Endodermal cell (in vitro differentiated cells): ENCODE results near the gene SIAH1. TPM values are rescaled to one million over a fixed set of nuclear protein-coding genes. Genes with fewer than 3 reads are reported as not detected.
"Not testable (repeated sequence)": the region's sequence is repeated elsewhere in the genome, so short reads cannot be mapped to it uniquely, and the experiment has no call there.

ENCODE experiments used
- DNase-seq: peaks from one replicate; pipeline ENCODE4 v3.0.0-alpha.2; 2017
- H3K27ac ChIP-seq: 2 replicates; pipeline ENCODE4 v1.5.1; 2013; ENCODE audit warnings: mild to moderate bottlenecking, low read depth, low read length, moderate library complexity
- H3K27me3 ChIP-seq: 2 replicates; pipeline ENCODE4 v1.6.1; 2013; ENCODE audit warnings: mild to moderate bottlenecking, low read length, moderate library complexity; ENCODE audit not compliant: insufficient read depth, control insufficient read depth, poor library complexity, severe bottlenecking
- H3K36me3 ChIP-seq: 2 replicates; pipeline ENCODE4 v1.7.0; 2013; ENCODE audit warnings: mild to moderate bottlenecking, low read length, moderate library complexity; ENCODE audit not compliant: control insufficient read depth, insufficient read depth
- H3K4me1 ChIP-seq: one replicate; pipeline ENCODE4 v1.7.0; 2013; ENCODE audit warnings: low read length; ENCODE audit not compliant: control insufficient read depth, insufficient read depth
- H3K4me3 ChIP-seq: 2 replicates; pipeline ENCODE4 v1.5.1; 2013; ENCODE audit warnings: mild to moderate bottlenecking, low read length, moderate library complexity
- H3K9ac ChIP-seq: 2 replicates; pipeline ENCODE4 v1.6.1; 2013; ENCODE audit warnings: mild to moderate bottlenecking, low read length, moderate library complexity; ENCODE audit not compliant: poor library complexity, severe bottlenecking; ENCODE audit errors: extremely low read depth
- H3K9me3 ChIP-seq: 2 replicates; pipeline ENCODE4 v1.6.1; 2013; ENCODE audit warnings: mild to moderate bottlenecking, low read length, moderate library complexity; ENCODE audit not compliant: control insufficient read depth
- H3K27ac Mint-ChIP-seq: 2 replicates; pipeline ENCODE4 v1.8.0; 2020; ENCODE audit warnings: mixed read lengths
- H3K27me3 Mint-ChIP-seq: 2 replicates; pipeline ENCODE4 v1.8.0; 2021; ENCODE audit warnings: mild to moderate bottlenecking, mixed read lengths; ENCODE audit not compliant: insufficient read depth
- H3K36me3 Mint-ChIP-seq: 2 replicates; pipeline ENCODE4 v1.8.0; 2020; ENCODE audit warnings: low read depth, mixed read lengths
- H3K4me1 Mint-ChIP-seq: 2 replicates; pipeline ENCODE4 v1.8.0; 2020; ENCODE audit warnings: mixed read lengths
- H3K4me3 Mint-ChIP-seq: 2 replicates; pipeline ENCODE4 v1.8.0; 2020; ENCODE audit warnings: mild to moderate bottlenecking, moderate library complexity, mixed read lengths
- H3K9me3 Mint-ChIP-seq: 2 replicates; pipeline ENCODE4 v1.8.0; 2020; ENCODE audit warnings: mild to moderate bottlenecking, mixed read lengths
- CTCF ChIP-seq: fragments of 200-600 bp; sonication (generic); conservative IDR thresholded peaks from 2 replicates; pipeline ENCODE4 v1.5.0; 2021; ENCODE audit warnings: antibody characterized with exemption, mild to moderate bottlenecking
- WGBS, 2 experiments: methylation state at CpG; one replicate each; pipeline versions ENCODE4 v1.1.5 to v1.1.7; 2013; ENCODE audit warnings: missing lambda C conversion rate in 2 of 2, mixed read lengths in 1 of 2; ENCODE audit not compliant: insufficient coverage in 1 of 2, insufficient read length in 1 of 2; 5-methylcytosine and 5-hydroxymethylcytosine counted together
- total RNA-seq, 2 donors: library from RNA; stranded (reverse); fragmentation: NEBNext Ultra II Directional in 1 of 2; extraction: Animal tissue kit (Norgen Biotek cat#: 25700) in 1 of 2; gene quantifications; 2 replicates in 1 of 2; 3 replicates in 1 of 2; pipeline ENCODE4 v1.2.1, GENCODE V29; 2021

SIAH1 gene
- total RNA-seq, 2 donors from 2014 or later, result 32.8 to 37.5 TPM

- Mint-ChIP-seq H3K4me1 (no peaks in the 10 kb centered on the region), H3K9me3 (peaks cover 8% of the 10 kb centered on the region)
Observed at GRCh38 chr16:48421741-48422140, 36.5 kb upstream of the SIAH1 start.

DNA sequence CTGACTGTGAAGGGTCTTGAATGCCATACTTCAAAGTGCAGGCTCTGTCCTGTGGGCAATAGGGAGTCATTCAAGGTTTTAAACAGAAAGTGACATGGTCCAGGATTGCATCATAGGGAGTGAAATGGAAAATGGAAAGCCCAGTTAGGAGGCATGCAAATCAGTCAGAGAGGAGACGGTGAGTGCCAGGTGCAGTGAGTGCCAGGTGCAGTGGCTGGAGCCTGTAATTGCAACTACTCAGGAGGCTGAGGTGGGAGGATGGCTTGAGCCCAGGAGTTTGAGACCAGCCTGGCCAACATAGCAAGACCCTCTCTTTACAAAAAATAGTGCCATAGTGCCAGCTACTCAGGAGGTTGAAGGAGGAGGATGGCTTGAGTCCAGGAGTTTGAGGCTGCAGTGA is 35.2 kb upstream of the SIAH1 start:
- no peak overlapping the region for H3K4me3 Mint-ChIP-seq
- no peaks in the 10 kb centered on the region for H3K9me3 ChIP-seq
- DNase-seq, result no peak
- no peaks in the 10 kb centered on the region for H3K4me1 ChIP-seq
- H3K9ac ChIP-seq, result no peak overlapping the region
- H3K27ac ChIP-seq, result no peak overlapping the region
- peak; percentile 11 for TF ChIP-seq CTCF
- no peak overlapping the region for H3K4me3 ChIP-seq
- H3K27me3 Mint-ChIP-seq, result no peaks in the 10 kb centered on the region
- H3K9me3 Mint-ChIP-seq, result peaks cover 19% of the 10 kb centered on the region
- H3K36me3 Mint-ChIP-seq, result no peaks in the 10 kb centered on the region
- no peaks in the 10 kb centered on the region for H3K4me1 Mint-ChIP-seq
- H3K27me3 ChIP-seq, result no peaks in the 10 kb centered on the region
- no peak overlapping the region for H3K27ac Mint-ChIP-seq
- WGBS, 2 experiments, result 87 to 90% methylated on average over 1 of the region's 1 CpG
- no peaks in the 10 kb centered on the region for H3K36me3 ChIP-seq

More at GRCh38 chr16:48421741-48422140, 36.5 kb upstream of the SIAH1 start:
- WGBS, 2 experiments, result 89% methylated on average over 3 of the region's 3 CpGs; no CpG with 5 or more reads in 1 of the 2 experiments
- no peak for TF ChIP-seq CTCF
- Mint-ChIP-seq H3K27me3 (no peaks in the 10 kb centered on the region), H3K4me3 (no peak overlapping the region), H3K36me3 (no peaks in the 10 kb centered on the region), H3K27ac (no peak overlapping the region)
- Histone ChIP-seq H3K9ac (no peak overlapping the region), H3K9me3 (no peaks in the 10 kb centered on the region), H3K27me3 (no peaks in the 10 kb centered on the region), H3K36me3 (no peaks in the 10 kb centered on the region), H3K27ac (no peak overlapping the region), H3K4me1 (no peaks in the 10 kb centered on the region), H3K4me3 (no peak overlapping the region)
- no peak for DNase-seq

DNA sequence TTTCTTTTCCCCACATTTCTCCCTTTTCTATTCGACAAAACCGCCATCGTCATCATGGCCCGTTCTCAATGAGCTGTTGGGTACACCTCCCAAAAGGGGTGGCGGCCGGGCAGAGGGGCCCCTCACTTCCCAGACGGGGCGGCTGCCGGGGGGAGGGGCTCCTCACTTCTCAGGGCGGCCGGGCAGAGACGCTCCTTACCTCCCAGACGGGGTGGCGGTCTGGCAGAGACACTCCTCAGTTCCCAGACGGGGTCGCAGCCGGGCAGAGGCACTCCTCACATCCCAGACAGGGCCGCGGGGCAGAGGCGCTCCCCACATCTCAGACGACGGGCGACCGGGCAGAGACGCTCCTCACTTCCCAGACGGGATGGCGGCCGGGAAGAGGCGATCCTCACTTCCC is 31.4 kb upstream of the SIAH1 start:
- not testable (repeated sequence) for H3K4me3 ChIP-seq, DNase-seq, H3K4me3 Mint-ChIP-seq, H3K27me3 ChIP-seq, H3K36me3 Mint-ChIP-seq, H3K4me1 ChIP-seq, H3K27ac Mint-ChIP-seq, H3K4me1 Mint-ChIP-seq, H3K9me3 ChIP-seq, H3K27ac ChIP-seq, H3K27me3 Mint-ChIP-seq, H3K9ac ChIP-seq, H3K36me3 ChIP-seq
- 90 to 96% methylated on average over 23 to 29 of the region's 29 CpGs for WGBS, 2 experiments
- peaks cover 19% of the 10 kb centered on the region for H3K9me3 Mint-ChIP-seq

DNA sequence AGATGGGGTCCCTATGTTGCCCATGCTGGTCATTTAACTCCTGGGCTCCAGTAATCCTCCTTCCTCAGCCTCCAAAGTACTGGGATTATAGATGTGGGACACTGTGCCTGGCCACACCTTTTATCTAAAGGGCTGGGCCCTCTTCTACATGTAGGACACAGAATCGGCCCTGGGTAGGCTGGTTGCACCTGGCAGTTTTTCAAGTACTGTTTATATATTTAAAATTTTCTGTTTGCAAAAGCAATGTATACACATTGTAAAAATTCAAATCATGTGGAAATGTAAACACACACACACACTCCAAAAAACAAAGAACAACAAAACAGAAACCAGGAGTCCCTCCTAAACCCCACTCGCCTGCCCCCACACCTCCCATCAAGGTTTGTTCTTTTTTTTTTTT is 28.1 kb upstream of the SIAH1 start:
- DNase-seq, result no peak
- H3K9ac ChIP-seq, result no peak overlapping the region
- H3K27me3 Mint-ChIP-seq, result no peaks in the 10 kb centered on the region
- WGBS, 2 experiments, result 88 to 94% methylated on average over 1 to 2 of the region's 2 CpGs
- no peaks in the 10 kb centered on the region for H3K4me1 ChIP-seq
- H3K27ac ChIP-seq, result no peak overlapping the region
- TF ChIP-seq CTCF, result no peak
- no peak overlapping the region for H3K4me3 Mint-ChIP-seq
- no peaks in the 10 kb centered on the region for H3K36me3 ChIP-seq
- H3K4me3 ChIP-seq, result no peak overlapping the region
- H3K27ac Mint-ChIP-seq, result no peak overlapping the region
- no peaks in the 10 kb centered on the region for H3K4me1 Mint-ChIP-seq
- H3K36me3 Mint-ChIP-seq, result no peaks in the 10 kb centered on the region
- no peaks in the 10 kb centered on the region for H3K27me3 ChIP-seq
- H3K9me3 Mint-ChIP-seq, result peaks cover 19% of the 10 kb centered on the region
- no peaks in the 10 kb centered on the region for H3K9me3 ChIP-seq
